ENCODE data around the gene LMTK2. TPM values are rescaled to one million over a fixed set of nuclear protein-coding genes. Genes with fewer than 3 reads are reported as not detected.

The LMTK2 gene
- total RNA-seq = 40.4 TPM

DNA sequence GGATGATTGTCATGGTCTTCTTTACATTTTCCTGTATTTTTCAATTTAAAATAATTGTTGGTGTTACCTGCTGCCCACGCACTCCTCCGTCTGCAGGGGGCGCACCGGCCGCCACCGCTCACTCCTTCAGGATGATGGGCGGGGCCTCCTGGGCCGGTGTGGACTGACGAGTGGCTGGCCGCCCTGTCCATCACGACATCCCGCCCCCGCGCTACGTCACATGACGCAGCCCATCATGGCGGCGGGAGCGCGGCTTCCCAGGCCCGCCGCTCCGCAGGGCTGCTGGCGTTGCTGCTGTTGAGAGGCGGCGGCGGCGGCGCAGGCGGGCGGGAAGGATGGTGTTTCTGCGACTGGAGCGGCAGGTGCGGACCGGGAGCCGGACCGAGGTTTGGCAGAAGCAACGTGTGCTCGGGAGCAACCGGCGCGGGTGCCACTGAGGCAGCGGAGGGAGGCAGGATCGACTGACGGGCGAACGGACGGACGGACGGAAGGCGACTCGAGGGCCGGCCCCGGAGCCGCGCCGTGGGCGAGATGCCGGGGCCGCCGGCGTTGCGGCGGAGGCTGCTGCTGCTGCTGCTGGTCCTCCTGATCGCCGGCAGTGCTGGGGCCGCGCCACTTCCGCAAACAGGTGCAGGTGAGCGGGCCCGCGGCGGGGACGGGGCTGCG lies at the start of gene LMTK2:
Gene LMTK2, plus strand, starts transcription at position 216 of the 666 bp plus-strand sequence. Its CDS starts 316 bp downstream, at position 532.
- peak; percentile 92 for DNase-seq

DNA sequence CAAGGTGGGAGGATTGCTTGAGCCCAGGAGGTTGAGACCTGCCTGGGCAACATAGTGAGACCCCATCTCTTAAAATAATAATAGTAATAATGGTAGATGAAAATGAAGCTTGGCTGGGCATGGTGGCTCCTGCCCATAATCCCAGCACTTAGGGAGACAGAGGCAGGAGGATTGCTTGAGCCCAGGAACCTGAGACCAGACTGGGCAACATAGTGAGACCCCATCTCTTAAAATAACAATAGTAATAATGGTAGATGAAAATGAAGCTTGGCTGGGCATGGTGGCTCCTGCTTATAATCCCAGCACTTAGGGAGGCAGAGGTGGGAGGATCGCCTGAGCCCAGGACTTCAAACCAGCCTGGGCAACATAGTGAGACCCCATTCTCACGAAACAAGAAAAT lies 49.5 kb upstream of the LMTK2 start:
- no peak for DNase-seq

DNA sequence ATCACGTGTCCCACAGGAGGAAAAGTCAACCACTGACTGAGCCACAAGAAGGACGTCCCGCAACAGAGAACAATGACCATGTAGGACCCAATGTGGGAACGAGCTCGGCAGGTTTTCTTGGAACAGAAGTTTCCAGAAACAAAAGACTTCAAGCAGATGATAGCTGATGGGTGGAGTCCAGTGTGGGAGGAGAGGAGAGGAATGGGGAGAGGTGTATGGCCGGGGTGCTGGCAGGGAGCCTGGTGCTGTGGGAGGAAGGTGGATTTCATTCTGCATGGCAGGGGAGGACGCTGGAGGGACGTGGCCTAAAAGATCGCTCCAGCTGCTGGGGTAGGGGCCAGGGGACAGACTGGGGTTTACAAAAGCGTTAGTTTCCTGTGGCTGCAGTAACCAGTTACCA lies 48.5 kb upstream of the LMTK2 start:
- no peak for DNase-seq

DNA sequence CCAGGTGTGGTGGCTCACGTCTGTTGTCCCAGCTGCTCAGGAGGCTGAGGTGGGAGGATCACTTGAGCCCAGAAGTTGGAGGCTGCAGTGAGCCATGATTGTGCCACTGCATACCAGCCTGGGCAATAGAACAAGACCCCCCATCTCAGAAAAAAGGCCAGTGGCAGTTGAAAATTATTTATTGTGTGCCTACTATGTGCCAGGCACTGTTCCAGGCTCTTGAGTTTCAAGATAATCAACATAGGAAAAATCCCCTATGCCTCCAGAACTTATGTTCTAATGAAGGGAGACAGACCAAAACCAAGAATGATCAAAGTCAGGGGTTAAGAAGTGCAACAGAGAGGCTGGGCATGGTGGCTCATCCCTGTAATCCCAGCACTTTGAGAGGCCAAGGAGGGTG lies 42.4 kb upstream of the LMTK2 start:
- DNase-seq = no peak

DNA sequence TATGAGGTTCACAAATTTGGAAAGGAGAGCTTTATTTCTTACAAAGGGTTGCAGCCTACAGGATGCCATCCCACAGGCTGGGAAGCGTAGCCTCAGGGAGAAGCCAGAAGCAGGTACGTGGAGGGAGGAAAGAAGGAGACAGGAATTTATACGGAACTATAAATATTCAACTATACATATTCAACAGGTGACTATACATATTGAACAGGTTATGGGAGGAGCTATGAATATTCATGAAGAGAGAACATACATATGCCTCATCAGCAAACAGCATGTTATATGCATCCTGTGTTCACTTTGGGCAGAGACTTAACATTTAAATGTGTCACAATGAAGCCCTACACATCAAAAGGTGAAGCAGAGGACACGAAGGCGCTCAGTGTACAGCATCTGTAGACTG lies 40.5 kb upstream of the LMTK2 start:
- no peak for DNase-seq

DNA sequence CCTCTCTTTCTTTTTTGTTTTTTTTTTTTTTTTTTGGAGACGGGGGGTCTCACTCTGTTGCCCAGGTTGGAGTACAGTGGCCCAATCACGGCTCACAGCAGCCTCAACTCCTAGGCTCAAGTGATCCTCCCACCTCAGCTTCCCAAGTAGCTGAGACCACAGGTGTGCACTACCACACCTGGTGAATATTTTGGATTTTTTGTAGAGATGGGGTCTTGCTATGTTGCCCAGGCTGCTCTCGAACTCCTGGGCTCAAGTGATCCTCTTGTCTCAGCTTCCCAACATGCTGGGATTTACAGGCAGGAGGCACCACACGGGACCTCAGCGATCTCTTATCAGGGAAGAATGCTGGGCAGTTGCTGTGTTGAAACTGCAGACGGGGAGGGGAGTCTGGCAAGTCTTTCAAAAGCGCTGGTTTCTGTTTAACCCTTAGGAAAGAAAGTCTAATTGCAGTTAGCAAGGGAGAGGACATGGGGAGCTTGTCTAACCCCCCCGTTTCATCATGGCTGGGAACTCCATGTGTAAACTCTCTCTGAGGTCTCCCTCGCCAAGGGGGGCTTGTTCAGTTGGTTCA lies 39.6 kb upstream of the LMTK2 start:
- DNase-seq = no peak

DNA sequence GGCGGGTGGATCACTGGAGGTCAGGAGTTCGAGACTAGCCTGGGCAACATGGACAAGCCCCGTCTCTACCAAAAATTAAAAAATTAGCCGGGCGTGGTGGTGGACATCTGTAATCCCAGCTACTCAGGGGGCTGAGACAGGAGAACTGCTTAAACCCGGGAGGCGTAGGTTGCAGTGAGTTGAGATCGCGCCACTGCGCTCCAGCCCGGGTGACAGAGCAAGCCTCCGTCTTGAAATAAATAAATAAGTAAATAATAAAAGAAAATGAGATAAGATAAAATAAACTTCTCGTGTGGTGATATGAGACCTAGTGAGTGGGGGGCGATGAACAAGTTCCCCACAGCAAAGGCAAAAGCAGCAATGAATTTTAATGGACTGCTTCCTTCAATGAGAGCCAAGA lies 33.6 kb upstream of the LMTK2 start:
- no peak for DNase-seq

DNA sequence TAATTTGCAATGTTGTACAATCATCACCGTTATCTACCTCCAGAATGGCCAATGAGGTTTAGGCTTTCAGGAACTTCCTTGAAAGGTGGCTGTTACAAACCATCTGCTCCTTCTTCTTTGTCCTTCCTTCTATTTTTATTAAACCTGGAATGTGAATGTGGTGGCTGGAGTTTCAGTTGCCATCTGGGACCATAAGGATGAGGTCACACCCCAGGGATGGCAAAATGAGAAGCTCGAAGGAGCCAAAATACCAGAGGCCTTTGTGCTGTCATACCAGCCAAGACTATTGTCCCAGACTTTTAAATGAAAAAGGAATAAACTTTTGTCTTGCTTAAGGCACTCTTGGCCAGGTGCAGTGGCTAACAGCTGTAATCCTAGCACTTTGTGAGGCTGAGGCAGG lies 30.9 kb upstream of the LMTK2 start:
- DNase-seq = no peak

DNA sequence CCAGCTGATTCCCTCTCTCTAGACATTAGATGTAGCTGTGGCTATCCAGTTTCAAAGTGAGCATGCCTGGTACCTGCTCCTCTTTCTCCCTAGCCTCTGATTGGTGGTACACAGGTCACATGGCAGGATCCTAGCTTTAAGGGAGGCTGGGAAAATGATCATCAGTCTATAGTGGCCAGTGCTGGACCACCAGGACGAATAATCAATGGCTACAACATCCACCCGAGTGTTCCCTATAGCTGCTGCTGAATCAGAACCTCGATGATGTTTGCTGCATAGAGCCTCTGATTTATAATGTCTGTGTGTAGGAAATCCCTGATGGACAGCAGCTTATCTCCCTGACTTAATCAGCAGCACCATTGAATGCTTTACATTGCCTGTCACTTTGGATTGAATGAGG lies 28.9 kb upstream of the LMTK2 start:
- no peak for DNase-seq

DNA sequence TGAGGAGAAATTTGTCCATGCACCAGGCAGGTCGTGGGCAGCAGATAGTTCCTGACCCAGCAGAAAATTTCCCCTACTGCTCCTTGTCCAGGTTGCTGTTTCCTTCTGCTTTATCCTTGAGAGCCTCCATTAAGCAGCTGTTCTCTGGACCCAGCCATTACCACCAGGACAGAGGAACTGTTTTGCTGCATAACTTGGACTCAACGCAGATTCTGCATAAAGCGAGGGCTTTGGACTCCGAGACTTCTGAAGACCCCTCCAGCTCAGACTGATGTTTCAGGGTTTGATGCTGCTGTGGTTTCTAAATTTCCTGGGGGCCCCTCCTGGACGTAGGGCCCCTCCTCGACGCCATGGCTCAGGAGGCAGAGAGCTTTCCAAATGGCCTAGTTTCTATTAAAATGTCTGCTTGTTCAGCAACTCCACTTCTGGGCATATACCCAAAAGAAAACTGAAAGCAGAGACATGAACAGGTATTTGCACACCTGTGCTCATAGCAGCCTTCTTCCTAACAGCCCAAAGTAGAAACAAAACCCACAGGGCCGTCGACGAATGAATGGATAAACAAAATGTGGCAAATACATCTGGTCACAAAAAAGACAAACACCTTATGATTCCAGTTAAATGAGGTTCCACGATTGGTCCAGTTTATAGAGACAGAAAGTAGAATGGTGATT lies 28.3 kb upstream of the LMTK2 start:
- DNase-seq = no peak

DNA sequence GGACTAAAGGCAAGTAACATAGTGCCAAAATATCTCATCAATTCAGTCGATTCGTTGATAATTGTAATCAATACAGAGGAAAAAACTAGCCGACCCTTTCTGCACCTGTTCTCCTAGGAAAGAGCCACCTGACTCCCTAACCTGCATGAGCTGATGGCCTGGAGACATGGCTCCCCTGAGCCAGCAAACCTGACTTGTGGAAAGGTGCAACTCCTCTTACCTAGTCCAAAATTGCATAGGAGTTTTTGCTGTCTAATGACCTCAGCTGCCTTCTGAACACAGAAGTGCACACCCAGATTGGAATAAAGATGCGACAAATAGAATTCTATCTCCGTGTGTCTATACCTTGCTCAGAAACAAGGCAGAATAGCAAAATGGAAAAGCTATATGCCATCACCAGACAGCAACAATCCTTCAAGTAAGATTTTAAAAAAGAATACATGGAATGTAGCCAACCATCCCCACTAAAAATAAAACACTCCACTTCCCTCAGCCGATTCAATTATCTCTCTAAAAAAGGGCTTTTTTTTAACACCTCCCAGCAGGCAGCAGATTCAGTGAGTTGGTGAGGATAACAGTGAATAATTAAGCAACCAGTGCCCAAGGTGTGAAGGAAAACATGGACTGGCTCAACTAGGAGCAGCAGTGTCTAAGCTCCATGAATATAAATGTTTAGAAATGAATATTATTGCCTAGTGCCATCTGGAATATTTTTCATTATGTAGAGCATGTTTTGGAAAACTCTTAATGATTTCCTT lies 26.6 kb upstream of the LMTK2 start:
- peak; percentile 11 for DNase-seq

DNA sequence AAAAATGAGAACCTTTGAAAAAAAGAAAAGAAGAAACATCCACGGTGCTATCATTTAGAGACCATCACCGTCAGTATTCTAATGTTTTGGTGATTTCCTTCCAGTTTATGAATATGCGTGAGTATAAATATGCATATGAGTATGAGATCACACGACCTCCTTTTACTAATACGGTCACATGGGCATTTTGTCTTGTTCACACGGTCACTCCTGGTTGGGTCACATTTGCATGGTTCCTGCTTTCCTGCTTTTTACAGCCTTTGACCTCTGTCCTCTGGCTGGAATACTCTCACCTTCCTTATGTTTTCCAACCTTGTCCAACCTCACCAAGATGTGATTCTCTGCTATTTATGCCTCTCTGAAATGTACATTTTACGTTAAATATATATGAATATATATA lies 25.3 kb upstream of the LMTK2 start:
- DNase-seq = no peak

DNA sequence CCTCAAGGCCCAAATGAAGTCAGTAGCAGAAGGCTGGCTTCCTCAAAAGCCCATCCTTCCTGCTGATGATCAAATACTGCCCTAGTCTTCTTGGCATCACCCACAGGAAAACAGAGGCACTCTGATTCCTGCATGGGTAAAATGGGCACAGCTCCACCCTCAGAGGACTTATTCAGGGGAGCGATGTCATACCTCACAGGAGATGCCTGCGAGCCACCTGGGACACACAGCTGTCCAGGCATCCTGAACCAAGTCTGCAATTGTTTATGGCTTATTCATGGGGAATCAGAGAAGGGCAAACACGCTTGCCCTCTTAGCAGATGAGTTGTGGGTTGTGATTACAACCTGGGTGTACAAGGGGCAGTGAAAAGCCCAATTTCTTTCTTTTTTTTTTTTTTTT lies 22.0 kb upstream of the LMTK2 start:
- no peak for DNase-seq

DNA sequence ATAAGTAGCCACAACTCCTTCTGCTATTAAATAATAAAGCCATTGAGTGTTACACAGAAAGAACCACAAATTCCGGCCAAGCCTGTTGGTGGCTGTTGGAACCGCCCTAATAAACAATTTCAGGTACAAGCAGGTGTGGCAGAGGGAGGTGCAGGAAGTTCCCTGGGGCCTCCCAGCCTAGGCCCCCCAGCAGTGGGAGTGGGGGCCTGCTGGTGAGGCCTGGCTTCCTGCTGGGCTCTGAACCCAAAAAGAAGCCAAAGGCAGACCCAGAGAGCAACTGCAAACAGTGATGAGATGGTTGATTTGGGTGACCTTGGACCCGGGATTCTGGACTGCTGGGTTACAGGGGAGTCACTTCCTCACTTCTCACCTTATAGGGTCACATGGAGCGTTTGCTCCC lies 21.0 kb upstream of the LMTK2 start:
- DNase-seq = no peak

DNA sequence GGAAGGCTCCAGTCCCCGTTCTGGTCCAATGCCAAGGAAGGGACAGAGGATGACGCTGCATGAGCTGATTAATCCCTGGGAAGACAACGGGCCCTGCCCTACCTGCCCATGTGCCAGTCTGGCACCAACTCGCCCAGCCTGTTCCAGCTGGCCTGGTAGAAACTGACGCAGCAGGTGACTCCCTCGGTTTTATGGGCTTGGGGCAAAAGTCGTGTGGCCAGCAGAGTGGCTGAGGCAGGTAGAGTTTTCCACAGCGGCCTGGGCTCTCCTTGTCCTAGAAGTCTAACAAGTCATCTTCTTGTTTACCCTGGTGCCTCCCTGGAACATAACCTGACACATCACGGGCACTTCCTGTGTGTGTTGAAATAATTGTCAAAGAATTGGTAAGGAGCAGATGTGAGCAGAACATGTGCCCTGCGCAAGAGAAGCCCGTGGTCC lies 20.4 kb upstream of the LMTK2 start:
- no peak for DNase-seq

DNA sequence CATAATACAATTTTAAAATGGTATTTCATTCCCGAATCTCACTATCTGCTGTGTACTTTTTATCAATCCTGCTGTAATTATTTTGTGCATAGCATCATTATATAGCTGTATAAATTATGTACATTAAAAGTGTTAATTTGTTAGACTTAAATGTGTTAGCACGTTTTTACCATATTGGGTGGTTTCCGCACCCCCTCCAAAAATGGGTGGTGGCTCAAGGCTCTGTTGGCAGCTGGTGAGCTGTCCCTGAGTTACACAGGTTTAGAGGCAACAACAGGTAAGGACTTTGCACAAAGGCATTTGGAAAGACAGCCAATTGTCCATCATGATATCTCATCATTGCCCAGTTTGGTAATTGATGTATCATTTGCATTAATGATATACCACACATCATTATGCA lies 18.6 kb upstream of the LMTK2 start:
- DNase-seq = no peak

DNA sequence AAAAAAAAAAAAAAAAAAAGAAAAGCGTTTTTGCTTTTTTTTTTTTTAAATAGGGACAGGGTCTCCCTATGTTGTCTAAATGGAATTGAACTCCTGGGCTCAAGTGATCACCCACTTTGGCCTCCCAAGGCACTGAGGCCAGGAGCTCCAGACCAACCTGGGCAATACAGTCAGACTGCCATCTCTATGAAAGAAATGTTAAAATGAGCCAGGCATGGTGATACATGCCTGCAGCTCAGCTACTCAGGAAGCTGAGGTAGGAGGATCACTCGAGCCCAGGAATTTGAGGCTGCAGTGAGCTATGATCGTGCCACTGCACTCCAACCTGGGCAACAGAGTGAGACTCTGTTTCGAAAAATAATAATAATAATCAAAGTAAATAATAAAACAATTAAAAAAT lies 16.5 kb upstream of the LMTK2 start:
- no peak for DNase-seq

DNA sequence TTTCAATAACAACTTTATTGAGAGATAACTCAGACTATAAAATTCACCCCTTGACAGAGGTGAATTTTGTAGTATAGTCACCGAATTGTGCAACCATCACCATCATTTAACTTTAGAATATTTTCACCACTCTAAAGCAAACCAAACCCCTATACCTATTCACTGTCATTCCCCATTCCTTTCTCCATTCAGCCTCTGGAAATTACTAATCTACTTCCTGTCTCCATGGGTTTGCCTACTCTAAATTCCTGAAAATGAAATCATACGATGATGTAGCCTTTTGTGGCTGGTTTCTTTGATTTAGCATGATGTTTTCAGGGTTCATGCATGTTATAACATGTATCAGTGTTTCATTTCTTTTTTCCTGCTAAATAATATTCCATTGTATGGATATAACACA lies 15.6 kb upstream of the LMTK2 start:
- DNase-seq = no peak

DNA sequence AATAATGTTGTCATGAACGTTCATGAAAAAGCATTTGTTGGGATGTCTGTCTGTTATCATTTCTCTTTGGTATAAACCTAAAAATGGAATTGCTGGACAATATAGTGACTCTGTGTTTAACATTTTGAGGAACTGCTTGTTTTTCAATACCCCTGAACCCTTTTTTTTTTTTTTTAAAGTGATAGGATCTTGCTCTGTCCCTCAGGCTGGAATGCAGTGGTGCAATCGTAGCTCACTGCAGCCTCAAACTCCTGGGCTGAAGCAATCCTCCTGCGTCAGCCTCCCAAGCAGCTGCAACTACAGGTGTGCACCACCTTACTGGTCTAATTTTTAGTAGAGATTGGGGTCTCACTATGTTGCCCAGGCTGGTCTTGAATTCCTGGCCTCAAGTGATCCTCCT lies 15.1 kb upstream of the LMTK2 start:
- DNase-seq = no peak

DNA sequence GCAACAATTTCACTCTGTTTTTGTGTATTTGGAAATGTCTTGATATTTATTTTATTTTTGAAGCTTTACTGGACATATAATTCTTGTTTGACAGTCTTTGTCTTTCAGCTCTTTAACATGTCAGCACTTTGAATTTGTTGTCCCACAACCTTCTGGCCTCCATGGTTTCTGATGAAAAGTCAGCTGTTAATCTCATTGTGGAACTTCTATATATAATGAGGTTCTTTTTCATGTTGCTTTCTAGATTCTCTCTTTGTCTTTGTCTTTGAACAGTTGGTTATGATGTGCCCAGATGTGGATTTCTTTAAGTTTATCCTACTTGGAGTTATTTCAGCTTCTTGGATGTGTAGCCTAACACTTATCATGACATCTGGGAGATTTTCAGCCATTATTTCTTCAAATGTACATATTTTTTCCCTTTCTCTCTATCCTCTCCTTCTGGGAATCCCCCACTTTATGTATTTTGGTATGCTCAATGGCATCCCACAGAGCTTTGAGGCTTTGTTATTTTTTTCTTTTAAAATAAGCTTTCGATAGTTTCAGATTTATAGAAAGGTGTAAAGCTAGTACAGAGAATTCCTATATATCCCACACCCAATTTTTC lies 9.5 kb upstream of the LMTK2 start:
- no peak for DNase-seq

DNA sequence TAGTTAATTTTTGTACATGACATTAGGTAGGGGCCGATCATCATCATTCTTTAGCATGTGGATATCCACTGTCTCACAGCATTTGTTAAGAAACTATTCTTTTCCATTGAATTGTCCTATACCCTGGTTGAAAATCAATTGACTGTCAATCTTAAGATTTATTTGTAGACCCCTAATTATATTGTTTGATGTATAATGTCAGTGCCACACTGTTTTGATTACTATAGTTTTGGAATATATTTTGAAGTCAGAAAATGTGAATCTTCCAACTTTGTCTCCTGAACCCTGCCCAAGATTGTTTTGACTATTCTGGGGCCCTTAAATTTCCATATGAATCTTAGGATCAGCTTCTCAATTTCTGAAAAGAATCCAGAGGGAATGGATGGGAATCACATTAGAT lies 6.6 kb upstream of the LMTK2 start:
- DNase-seq = no peak

DNA sequence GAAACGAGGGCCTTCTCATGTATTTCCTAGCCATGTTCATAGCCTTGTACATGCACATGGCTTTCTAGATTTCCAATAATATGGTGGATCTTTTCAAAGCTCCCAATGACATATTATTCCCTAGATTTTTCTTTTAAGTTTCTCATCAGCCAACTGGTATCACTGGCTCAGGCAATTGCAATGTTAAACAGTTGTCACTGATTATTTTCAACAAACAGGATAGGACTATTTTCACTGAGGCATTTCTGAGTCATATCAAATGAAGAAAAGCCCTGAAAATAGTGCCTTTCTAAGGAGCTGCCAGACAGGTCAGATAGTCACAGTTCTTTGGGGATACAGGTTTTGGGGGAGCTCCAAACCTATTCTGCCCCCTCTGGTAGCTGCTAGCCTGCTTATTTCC lies 4.5 kb upstream of the LMTK2 start:
- no peak for DNase-seq

All from occipital lobe (tissue), 2 donors.